Activated CD4-positive, alpha-beta T cell treated with anti-CD3 and anti-CD28 coated beads, Interleukin-2, amount 50 U/mL, for 24 hours (primary cell): ENCODE data around the gene AP3D1.
"Not testable (repeated sequence)": the region's sequence is repeated elsewhere in the genome, so short reads cannot be mapped to it uniquely, and the experiment has no call there.

Experiments used
- DNase-seq, 2 donors: peaks; one replicate each; pipeline ENCODE4 v3.0.0-alpha.2; 2020; ENCODE audit warnings: low read depth in 1 of 2, low spot score in 1 of 2

AP3D1 gene

GRCh38 chr19:2154587-2155075, 3.3 kb upstream of the AP3D1 start:
- DNase-seq = no peak

GRCh38 chr19:2150794-2151338, 500 bp downstream of the AP3D1 start:
- no peak for DNase-seq

GRCh38 chr19:2149980-2150793, 1.2 kb downstream of the AP3D1 start:
- no peak for DNase-seq

- no peak for DNase-seq
Observed at GRCh38 chr19:2148482-2149135, 2.8 kb downstream of the AP3D1 start.

- DNase-seq = no peak
Observed at GRCh38 chr19:2145831-2146241, 5.5 kb downstream of the AP3D1 start.

- DNase-seq = no peak
Observed at GRCh38 chr19:2144190-2144589, 7.2 kb downstream of the AP3D1 start.

GRCh38 chr19:2142173-2142829, 9.1 kb downstream of the AP3D1 start:
- DNase-seq = no peak

- DNase-seq = no peak
Observed at GRCh38 chr19:2140138-2140569, 11.2 kb downstream of the AP3D1 start.

- DNase-seq = no peak
Observed at GRCh38 chr19:2139385-2140137, 11.8 kb downstream of the AP3D1 start.

- no peak for DNase-seq
Observed at GRCh38 chr19:2138061-2138728, 13.2 kb downstream of the AP3D1 start.

- DNase-seq = no peak
Observed at GRCh38 chr19:2136796-2137195, 14.6 kb downstream of the AP3D1 start.

GRCh38 chr19:2135474-2136402, 15.6 kb downstream of the AP3D1 start:
- no peak for DNase-seq

GRCh38 chr19:2132731-2133490, 18.5 kb downstream of the AP3D1 start:
- no peak for DNase-seq

GRCh38 chr19:2132191-2132590, 19.2 kb downstream of the AP3D1 start:
- DNase-seq = no peak

GRCh38 chr19:2131012-2131975, 20.1 kb downstream of the AP3D1 start:
- not testable (repeated sequence) for DNase-seq

- DNase-seq = no peak
Observed at GRCh38 chr19:2129892-2130770, 21.2 kb downstream of the AP3D1 start.
